Parathyroid adenoma (tissue), 2 donors: ENCODE results near the gene CORIN.

Experiments
- H2AFZ ChIP-seq: fragments of 300-600 bp; sonication (generic); one replicate; pipeline ENCODE4 v1.7.0; 2017; ENCODE audit warnings: antibody characterized with exemption, mild to moderate bottlenecking
- H3K27ac ChIP-seq: fragments of 300-600 bp; sonication (generic); one replicate; pipeline ENCODE4 v1.7.0; 2017
- H3K27me3 ChIP-seq: fragments of 300-600 bp; sonication (generic); one replicate; pipeline ENCODE4 v1.7.0; 2017; ENCODE audit warnings: low read length; ENCODE audit not compliant: control insufficient read depth, insufficient read depth
- H3K36me3 ChIP-seq: fragments of 300-600 bp; sonication (generic); one replicate; pipeline ENCODE4 v1.7.0; 2017; ENCODE audit warnings: low read length; ENCODE audit not compliant: control insufficient read depth, insufficient read depth
- H3K4me1 ChIP-seq: fragments of 300-600 bp; sonication (generic); one replicate; pipeline ENCODE4 v1.7.0; 2017; ENCODE audit warnings: control low read depth
- H3K4me2 ChIP-seq: fragments of 300-600 bp; sonication (generic); one replicate; pipeline ENCODE4 v1.7.0; 2017; ENCODE audit warnings: low read length
- H3K4me3 ChIP-seq: fragments of 300-600 bp; sonication (generic); one replicate; pipeline ENCODE4 v1.7.0; 2017; ENCODE audit warnings: low read depth, low read length
- H3K79me2 ChIP-seq: fragments of 300-600 bp; sonication (generic); one replicate; pipeline ENCODE4 v1.7.0; 2017; ENCODE audit warnings: control low read depth
- H3K9ac ChIP-seq: fragments of 300-600 bp; sonication (generic); one replicate; pipeline ENCODE4 v1.7.0; 2017; ENCODE audit warnings: mild to moderate bottlenecking
- H3K9me3 ChIP-seq: fragments of 300-600 bp; sonication (generic); one replicate; pipeline ENCODE4 v1.7.0; 2017; ENCODE audit warnings: low read length; ENCODE audit not compliant: control insufficient read depth
- CTCF ChIP-seq: fragments of 300-600 bp; sonication (generic); IDR thresholded peaks from one replicate; pipeline ENCODE4 v1.7.0; 2017; ENCODE audit warnings: antibody characterized with exemption, mild to moderate bottlenecking
- donor health status: primary hyperparathyroidism.

The CORIN gene

GRCh38 chr4:47590325-47590724, 247.5 kb downstream of the CORIN start:
- Histone ChIP-seq H3K4me3 (no peak overlapping the region), H3K36me3 (no peaks in the 10 kb centered on the region)
- TF ChIP-seq CTCF = no peak

GRCh38 chr4:47579235-47579634, 258.6 kb downstream of the CORIN start:
- Histone ChIP-seq H3K4me3 (no peak overlapping the region), H3K27me3 (no peaks in the 10 kb centered on the region), H3K4me1 (no peaks in the 10 kb centered on the region), H2AFZ (no peak overlapping the region), H3K9me3 (no peaks in the 10 kb centered on the region), H3K27ac (no peak overlapping the region), H3K9ac (no peak overlapping the region), H3K4me2 (no peak overlapping the region), H3K36me3 (no peaks in the 10 kb centered on the region), H3K79me2 (no peaks in the 10 kb centered on the region)
- TF ChIP-seq CTCF = no peak

More at GRCh38 chr4:47590325-47590724, 247.5 kb downstream of the CORIN start:
- Histone ChIP-seq H3K9me3 (no peaks in the 10 kb centered on the region), H3K27ac (no peak overlapping the region), H3K9ac (no peak overlapping the region), H3K27me3 (no peaks in the 10 kb centered on the region), H3K4me2 (no peak overlapping the region), H3K4me1 (no peaks in the 10 kb centered on the region), H2AFZ (no peak overlapping the region), H3K79me2 (no peaks in the 10 kb centered on the region)

- Histone ChIP-seq H3K9me3 (no peaks in the 10 kb centered on the region), H3K36me3 (no peaks in the 10 kb centered on the region), H3K79me2 (no peaks in the 10 kb centered on the region), H3K4me3 (no peak overlapping the region), H3K27ac (no peak overlapping the region), H3K9ac (no peak overlapping the region), H3K4me2 (no peak overlapping the region), H3K27me3 (no peaks in the 10 kb centered on the region), H3K4me1 (no peaks in the 10 kb centered on the region), H2AFZ (no peak overlapping the region)
- no peak for TF ChIP-seq CTCF
These were observed 259.9 kb downstream of the CORIN start for GRCh38 chr4:47577779-47578553.

- H3K9me3 ChIP-seq = no peaks in the 10 kb centered on the region
- H3K27me3 ChIP-seq = no peaks in the 10 kb centered on the region
- H3K4me2 ChIP-seq = no peak overlapping the region
- no peak for TF ChIP-seq CTCF
- no peak overlapping the region for H3K9ac ChIP-seq
- no peaks in the 10 kb centered on the region for H3K4me1 ChIP-seq
- no peaks in the 10 kb centered on the region for H3K36me3 ChIP-seq
- no peak overlapping the region for H2AFZ ChIP-seq
- H3K4me3 ChIP-seq = no peak overlapping the region
- H3K79me2 ChIP-seq = no peaks in the 10 kb centered on the region
- no peak overlapping the region for H3K27ac ChIP-seq
These were observed 264.9 kb downstream of the CORIN start for GRCh38 chr4:47572981-47573380.

GRCh38 chr4:47570816-47571215, 267.1 kb downstream of the CORIN start:
- H3K36me3 ChIP-seq = no peaks in the 10 kb centered on the region

More at GRCh38 chr4:47570816-47571215, 267.1 kb downstream of the CORIN start:
- Histone ChIP-seq H3K9me3 (no peaks in the 10 kb centered on the region), H3K27me3 (no peaks in the 10 kb centered on the region), H3K79me2 (no peaks in the 10 kb centered on the region), H3K4me2 (no peak overlapping the region), H3K4me3 (no peak overlapping the region), H3K9ac (no peak overlapping the region), H2AFZ (no peak overlapping the region), H3K4me1 (no peaks in the 10 kb centered on the region), H3K27ac (no peak overlapping the region)
- TF ChIP-seq CTCF = no peak
